HG03571 (cell line): ENCODE data around the gene CFAP52.
"Not testable (repeated sequence)": the region's sequence is repeated elsewhere in the genome, so short reads cannot be mapped to it uniquely, and the experiment has no call there.

Source experiments
- ATAC-seq: cut with Tn5 transposase; IDR thresholded peaks from one replicate; pipeline ENCODE4 v1.9.1; 2021; ENCODE audit not compliant: unreplicated experiment

Gene CFAP52

GRCh38 chr17:9644910-9645751 lies 68.7 kb downstream of the CFAP52 start, which contains the start of gene USP43:
Gene USP43 (plus strand): TSS chr17:9645517. CDS start chr17:9645633, 116 bp downstream.
- ATAC-seq: no peak

DNA sequence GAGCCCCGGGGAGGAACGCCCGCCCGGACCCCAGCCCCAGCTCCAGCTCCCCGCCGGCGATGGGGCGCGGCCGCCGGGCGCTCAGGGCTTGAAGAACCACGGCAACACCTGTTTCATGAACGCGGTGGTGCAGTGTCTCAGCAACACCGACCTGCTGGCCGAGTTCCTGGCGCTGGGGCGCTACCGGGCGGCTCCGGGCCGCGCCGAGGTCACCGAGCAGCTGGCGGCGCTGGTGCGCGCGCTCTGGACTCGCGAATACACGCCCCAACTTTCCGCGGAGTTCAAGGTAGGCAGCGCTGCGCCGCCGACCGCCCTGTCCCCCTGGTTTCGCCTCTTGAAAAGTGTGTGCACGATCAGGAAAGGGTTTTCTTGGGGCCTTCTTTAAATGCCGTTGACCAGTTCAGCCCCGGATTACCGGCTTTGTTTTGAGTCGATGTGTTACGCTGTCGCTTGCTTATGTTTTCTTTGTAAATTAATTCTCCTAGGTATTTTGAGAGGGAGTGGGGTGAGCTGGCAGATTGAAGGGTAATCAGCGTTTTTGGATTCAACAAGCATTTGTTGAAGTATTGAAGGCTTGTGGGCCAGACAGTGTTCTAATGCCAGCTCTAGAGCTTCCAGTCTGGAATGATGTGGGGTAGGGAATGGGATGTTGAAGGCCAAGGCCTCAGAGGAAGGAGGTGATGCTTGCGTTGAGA lies 69.6 kb downstream of the CFAP52 start:
- no peak for ATAC-seq

- no peak for ATAC-seq
Measured at GRCh38 chr17:9646546-9646885, 70.1 kb downstream of the CFAP52 start.

DNA sequence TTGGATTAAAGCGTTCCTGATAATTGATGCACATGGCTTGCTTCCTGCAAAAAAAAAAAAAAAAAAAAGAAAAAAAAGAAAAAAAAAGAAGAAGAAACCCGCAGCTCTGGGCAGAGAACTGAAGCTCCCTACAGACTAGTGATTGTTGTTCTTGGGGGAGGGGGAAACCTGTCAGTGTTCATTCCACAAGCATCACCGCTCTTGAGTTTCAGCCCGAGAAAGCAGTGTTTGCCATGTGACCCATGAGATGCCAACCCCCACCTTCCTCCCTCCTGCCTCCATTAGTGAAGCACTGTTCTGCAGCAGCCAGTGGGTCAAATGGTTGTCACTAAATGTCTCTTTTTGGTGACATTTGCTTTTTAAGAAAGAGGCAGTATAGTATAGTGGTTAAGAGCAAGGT lies 70.6 kb downstream of the CFAP52 start:
- no peak for ATAC-seq

GRCh38 chr17:9648521-9649110 lies 72.2 kb downstream of the CFAP52 start:
- no peak for ATAC-seq

DNA sequence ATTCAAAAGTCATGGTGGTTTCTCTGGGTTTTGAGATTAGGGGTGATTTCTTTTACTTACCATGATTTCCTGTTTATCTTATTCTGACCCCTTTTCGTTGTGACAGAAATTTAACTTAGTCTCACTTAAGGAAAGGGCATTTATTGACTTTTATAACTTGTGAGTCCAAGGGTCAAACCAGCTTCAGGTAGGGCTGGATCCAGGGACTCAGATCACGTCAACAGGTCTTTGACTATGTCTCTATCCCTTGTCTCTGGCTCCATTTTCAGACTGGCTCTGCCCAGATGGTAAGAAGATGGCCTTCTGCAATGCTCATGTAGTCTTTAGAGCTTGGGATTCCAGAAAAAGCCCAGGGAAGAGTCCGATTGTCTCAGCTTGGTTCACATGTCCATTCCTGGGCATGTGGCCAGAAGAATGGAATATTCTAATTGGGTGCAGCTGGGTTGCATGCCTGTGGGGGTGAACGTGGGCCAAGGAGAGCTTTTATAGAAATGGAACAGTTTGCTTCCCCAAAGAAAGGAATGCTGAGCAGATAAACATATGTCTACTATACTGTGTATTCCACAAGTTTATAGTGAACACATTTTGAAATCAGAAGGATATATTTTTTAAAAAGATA lies 82.3 kb downstream of the CFAP52 start:
- no peak for ATAC-seq

DNA sequence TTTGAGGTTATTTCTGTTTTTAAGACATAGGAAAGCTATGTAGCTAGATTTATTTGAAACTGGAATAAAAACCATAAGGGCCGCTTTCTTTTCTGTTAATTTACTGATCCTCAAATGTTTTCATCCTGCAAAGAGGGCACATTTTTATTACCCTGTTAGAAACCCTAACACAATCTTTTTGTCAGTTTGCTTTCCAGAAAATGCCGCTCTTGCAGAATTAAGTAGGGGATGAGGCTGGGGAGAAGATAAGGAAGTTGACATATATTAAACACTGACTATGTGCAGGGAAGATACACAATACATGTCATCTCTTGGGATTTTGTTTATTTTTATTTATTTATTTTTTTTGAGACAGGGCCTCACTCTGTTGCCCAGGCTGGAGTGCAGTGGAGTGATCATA lies 84.6 kb downstream of the CFAP52 start:
- ATAC-seq: no peak

GRCh38 chr17:9663511-9663910 lies 87.1 kb downstream of the CFAP52 start:
- ATAC-seq: not testable (repeated sequence)

DNA sequence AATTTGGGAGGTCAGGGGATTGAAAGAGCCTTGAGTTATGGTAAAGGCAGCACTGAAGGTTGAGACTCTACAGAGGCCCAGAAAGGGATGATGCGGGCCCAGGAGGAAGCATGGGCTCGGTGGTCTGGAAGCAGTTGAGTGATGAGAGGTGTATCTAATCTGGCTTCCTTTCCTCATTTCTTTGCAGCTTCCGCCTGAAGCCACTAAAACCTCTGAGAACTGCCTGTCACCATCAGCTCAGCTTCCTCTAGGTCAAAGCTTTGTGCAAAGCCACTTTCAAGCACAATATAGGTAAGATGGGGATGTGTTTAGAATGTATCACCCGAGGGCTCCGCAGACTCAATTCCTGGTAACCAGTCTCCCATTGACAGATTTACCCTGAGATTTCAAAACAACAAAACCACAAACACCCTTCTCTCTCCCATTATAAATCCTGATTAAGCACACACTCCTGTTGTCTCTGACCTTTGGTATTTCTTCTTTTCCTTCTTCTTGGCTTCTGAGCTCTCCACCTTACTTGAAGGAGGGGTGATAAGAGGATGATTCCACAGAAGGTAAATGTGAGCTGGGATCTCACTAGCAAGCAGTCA lies 90.1 kb downstream of the CFAP52 start:
- no peak for ATAC-seq

GRCh38 chr17:9668517-9668916 lies 92.1 kb downstream of the CFAP52 start:
- ATAC-seq: no peak

DNA sequence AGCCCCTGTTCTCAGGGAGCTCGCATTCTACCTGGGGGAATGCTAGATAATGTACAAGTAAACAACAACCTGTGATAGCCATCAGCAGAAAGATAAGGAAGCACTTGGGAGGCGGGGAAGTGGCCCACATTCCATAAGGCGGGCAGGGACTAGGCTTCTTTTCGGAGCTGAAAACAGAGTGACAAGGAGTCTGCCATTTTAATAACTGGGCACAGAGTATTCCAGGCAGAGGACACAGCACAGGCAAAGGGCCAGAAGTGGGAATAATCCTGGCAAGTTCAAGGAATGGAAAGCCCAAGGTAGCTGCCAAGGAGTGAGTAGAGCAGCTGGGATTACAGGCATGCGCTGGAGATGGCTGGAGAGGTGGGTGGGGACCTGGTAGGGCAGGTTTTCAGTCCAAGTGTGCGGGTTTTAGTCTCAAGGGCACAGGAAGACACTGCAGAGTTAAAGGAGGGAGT lies 93.1 kb downstream of the CFAP52 start:
- ATAC-seq: no peak

DNA sequence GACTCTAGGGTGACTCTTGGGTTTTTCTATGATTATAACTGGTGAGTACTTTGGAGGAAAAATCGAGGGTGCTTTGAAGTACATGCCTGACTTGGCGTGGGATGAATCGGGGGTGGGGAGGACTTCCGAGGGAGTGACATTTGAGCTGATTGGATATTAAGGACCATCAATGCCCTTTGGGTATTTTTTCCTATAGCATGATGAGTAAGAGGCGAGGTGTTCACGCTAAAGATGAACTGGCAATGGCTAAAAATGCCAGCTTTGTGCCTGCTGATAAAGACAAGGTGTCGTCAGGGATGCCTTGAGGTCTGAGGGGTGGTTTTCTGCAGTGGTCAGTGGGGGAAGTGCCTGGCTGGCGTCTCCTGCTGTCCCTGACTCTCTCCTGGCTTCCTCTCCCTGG lies 94.2 kb downstream of the CFAP52 start:
- no peak for ATAC-seq

DNA sequence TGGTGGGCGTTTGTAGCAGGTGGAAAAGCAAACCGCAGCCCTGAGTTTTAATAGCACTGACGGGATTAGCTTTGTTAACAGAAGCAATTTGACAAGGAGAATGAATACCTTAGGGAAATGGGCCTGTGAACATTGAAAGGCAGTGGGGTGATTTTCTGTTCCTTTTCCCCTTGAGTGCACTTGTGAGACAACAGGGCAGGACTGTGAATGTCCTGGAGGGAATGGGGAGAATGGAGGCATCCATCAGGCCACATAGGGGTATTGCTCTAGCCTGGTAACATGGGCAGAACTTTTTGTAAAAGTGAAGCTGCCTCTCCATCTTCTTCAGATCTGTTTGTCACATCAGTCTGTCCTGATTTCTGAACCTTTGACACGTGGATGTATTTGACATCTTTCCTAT lies 95.1 kb downstream of the CFAP52 start:
- no peak for ATAC-seq

DNA sequence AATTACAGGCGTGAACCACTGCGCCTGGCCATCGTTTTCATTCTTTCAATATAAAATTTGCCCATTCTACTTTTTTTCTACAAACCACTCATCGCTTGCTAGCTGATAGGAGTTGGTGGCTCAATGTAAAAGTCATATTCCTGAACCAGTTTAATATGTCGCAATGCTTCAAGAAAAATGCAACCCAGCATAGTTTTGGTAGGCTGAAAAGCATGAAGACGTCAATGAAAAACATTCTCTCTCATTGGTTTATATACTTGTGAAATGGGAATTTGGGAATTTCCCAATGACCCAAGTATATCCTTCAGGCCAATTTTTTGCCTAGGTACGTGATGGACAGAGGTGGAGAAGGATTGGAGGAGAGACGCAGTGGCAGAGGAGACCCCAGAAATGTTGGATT lies 95.8 kb downstream of the CFAP52 start:
- no peak for ATAC-seq

GRCh38 chr17:9672691-9673090 lies 96.2 kb downstream of the CFAP52 start:
- ATAC-seq: no peak

GRCh38 chr17:9676084-9676483 lies 99.6 kb downstream of the CFAP52 start:
- no peak for ATAC-seq

DNA sequence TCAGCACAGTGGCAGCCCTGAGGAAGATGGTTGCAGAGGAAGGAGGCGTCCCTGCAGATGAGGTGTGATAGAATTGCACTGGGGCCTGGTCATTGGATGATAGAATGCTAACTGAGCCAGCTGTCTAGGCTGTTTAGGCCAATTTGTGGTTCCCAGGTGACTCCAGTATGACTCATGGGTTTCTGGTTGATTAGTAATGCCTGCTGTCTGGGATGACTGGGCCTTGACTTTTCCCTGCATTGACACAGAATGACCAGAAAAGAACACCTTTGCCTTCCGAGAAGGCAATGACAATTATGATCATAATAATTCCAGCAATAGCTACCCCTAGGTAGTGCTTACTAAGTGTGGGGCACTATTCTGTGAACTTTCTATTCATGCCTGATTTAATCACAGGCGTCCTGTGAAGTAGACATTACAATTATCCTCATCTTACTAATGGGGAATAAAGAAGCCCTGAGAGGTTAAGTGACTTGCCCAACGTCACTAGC lies 100.4 kb downstream of the CFAP52 start:
- ATAC-seq: no peak

- ATAC-seq: no peak
Measured at GRCh38 chr17:9677411-9677810, 101.0 kb downstream of the CFAP52 start.

- ATAC-seq: no peak
Measured at GRCh38 chr17:9677896-9678295, 101.5 kb downstream of the CFAP52 start.

DNA sequence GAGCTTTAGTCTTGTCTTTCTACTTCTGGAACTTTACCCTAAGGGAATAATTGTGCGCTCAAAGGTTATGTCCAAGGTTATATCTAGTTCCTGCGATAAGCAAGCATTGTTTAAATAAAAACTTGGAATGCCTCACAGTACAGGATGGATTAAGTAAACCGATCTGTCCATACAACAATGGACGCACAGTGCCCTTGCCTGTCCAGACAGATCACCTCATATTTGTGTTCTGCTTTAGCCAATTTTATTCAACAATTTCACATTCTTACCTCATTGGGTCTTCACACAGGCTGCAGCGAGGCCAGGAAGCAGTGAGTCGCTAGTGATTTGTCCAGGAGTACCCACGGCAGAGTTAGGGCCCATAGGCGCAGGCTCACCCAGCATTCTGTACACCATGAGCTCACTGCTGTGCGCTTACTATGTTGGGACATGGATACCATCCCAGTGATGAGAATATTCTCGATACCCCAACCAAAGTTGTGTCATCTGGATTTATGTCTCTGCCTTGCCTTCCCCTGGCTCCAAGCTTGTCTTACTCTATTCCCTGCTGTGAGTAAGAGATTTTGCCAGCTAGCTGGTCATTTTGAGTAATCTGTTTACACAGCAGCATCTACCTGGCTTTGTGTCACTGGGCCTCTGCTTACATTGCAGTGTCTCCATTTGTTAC lies 108.6 kb downstream of the CFAP52 start:
- ATAC-seq: no peak
